ENCODE measurements around the gene FBXL17.

The FBXL17 gene

DNA sequence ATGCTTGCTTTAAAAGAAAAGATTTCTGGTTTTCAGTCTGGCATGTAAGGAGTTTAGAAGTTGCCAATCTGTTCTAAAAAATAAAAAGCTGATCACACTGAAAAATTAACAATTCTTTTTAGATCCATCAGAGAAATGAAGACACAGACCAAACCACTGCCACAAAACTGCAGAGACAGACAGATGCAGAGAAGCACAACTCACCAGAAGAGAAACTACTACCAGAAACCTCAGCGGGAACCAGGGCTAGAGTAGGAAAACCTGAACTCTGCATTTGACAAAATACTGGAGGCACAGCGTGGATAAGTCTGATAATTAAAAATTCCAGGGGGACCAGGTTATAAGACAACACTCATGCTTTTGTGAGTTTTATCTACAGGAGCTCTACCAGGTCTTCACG is 28.8 kb downstream of the FBXL17 start:
- no peak for DNase-seq
- Histone ChIP-seq H3K4me3 (ENCODE audit: low read depth, low read length) (no peak overlapping the region), H3K36me3 (no peaks in the 10 kb centered on the region), H3K27me3 (no peaks in the 10 kb centered on the region), H3K4me1 (no peaks in the 10 kb centered on the region), H3K9me3 (no peaks in the 10 kb centered on the region)
- TF ChIP-seq CTCF (IDR thresholded peaks at IDR 0.05; ENCODE audit: low read depth, low read length): no peak

DNA sequence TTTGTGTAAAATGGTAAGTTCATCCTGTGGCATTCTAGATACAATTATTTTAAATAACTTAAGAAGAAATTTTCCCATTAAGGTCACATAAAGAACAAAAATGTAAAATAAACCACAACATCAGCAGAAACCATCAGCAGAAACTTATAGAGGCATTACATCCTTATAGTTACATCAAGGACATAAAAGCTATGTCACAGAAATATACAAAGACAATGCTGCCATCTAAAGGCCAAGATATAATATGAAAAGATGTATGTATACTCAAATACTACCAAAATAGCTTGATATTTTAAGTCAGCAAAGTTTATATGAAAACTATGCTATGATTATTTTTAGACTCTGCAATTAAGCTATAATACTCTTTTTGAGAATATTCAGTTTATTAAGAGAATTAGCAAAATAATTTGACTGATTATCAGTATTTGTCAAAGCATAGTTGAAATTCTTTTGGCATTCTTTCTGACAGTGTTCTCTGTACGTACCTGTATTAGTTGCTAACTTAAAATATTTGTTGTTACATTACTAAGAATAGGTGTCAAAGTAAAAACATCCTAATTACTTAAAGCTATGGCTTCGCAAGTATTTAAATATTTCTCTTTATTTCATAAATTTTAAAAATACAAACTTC is 36.2 kb downstream of the FBXL17 start:
- H3K9me3 ChIP-seq: no peaks in the 10 kb centered on the region
- DNase-seq: no peak
- H3K4me3 ChIP-seq (ENCODE audit: low read depth, low read length): no peak overlapping the region
- H3K4me1 ChIP-seq: no peaks in the 10 kb centered on the region; the same call in 1 of the 2 replicates
- H3K36me3 ChIP-seq: no peaks in the 10 kb centered on the region; the same call in 1 of the 2 replicates
- H3K27me3 ChIP-seq: no peaks in the 10 kb centered on the region
- TF ChIP-seq CTCF (IDR thresholded peaks at IDR 0.05; ENCODE audit: low read depth, low read length): peak; percentile 28; the same call in 1 of the 2 replicates

GRCh38 chr5:108344103-108344822 is 37.6 kb downstream of the FBXL17 start:
- TF ChIP-seq CTCF (IDR thresholded peaks at IDR 0.05; ENCODE audit: low read depth, low read length): no peak
- no peak overlapping the region for H3K4me3 ChIP-seq (ENCODE audit: low read depth, low read length)

GRCh38 chr5:108341866-108342265 is 40.0 kb downstream of the FBXL17 start:
- no peak overlapping the region for H3K4me3 ChIP-seq (ENCODE audit: low read depth, low read length)
- TF ChIP-seq CTCF (IDR thresholded peaks at IDR 0.05; ENCODE audit: low read depth, low read length): no peak
- DNase-seq: no peak
- H3K27me3 ChIP-seq: no peaks in the 10 kb centered on the region
- no peaks in the 10 kb centered on the region; the same call in none of the 2 replicates for H3K4me1 ChIP-seq
- H3K9me3 ChIP-seq: no peaks in the 10 kb centered on the region
- no peaks in the 10 kb centered on the region; the same call in 1 of the 2 replicates for H3K36me3 ChIP-seq

More at GRCh38 chr5:108344103-108344822, 37.6 kb downstream of the FBXL17 start:
- H3K27me3 ChIP-seq: no peaks in the 10 kb centered on the region
- H3K36me3 ChIP-seq: no peaks in the 10 kb centered on the region; the same call in 1 of the 2 replicates
- H3K4me1 ChIP-seq: no peaks in the 10 kb centered on the region; the same call in 1 of the 2 replicates
- no peak for DNase-seq
- no peaks in the 10 kb centered on the region for H3K9me3 ChIP-seq

DNA sequence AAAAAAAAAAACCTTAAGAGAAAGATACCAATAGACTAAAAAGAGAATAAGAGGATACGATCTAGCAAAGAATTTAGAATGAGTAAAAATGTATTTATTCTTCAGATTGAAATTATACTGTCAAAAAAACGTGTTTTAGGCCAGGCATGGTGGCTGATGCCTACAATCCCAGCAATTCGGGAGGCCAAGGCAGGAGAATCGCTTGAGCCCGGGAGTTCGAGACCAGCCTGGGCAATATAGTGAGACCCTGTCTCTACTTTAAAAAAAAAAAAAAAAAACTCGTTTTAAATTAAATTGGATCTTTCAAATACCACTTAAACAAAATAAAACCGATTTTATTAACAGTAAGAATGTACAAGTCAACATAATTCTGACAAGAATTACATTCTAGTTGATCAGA is 41.8 kb downstream of the FBXL17 start:
- no peaks in the 10 kb centered on the region for H3K9me3 ChIP-seq
- H3K27me3 ChIP-seq: no peaks in the 10 kb centered on the region
- DNase-seq: no peak
- no peak for TF ChIP-seq CTCF (IDR thresholded peaks at IDR 0.05; ENCODE audit: low read depth, low read length)
- H3K36me3 ChIP-seq: no peaks in the 10 kb centered on the region; the same call in 1 of the 2 replicates
- H3K4me1 ChIP-seq: no peaks in the 10 kb centered on the region; the same call in none of the 2 replicates
- no peak overlapping the region for H3K4me3 ChIP-seq (ENCODE audit: low read depth, low read length)

DNA sequence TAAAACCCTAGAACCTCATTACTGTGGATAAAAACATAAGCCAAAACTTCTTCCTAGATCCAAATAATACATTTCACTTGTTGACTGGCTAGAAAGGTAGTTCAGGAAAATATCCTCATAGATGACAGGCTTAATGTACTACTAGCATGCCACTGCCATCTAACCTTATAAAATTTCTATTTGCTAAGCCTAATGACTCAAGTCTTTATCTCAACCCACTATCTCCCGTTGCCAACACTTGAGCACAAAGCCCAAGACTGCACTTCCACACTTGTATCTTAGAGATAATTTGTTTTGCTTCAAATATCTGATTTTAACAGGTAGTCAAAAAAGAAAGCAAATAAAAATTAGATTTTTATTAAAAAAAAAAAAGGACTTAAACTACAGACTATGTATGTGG is 42.7 kb downstream of the FBXL17 start:
- H3K27me3 ChIP-seq: no peaks in the 10 kb centered on the region
- H3K4me1 ChIP-seq: no peaks in the 10 kb centered on the region; the same call in none of the 2 replicates
- no peak for DNase-seq
- H3K4me3 ChIP-seq (ENCODE audit: low read depth, low read length): no peak overlapping the region
- no peaks in the 10 kb centered on the region for H3K9me3 ChIP-seq
- TF ChIP-seq CTCF (IDR thresholded peaks at IDR 0.05; ENCODE audit: low read depth, low read length): no peak
- H3K36me3 ChIP-seq: no peaks in the 10 kb centered on the region; the same call in 1 of the 2 replicates
